Activated T-cell treated with anti-CD3 and anti-CD28 coated beads for 24 hours (primary cell): ENCODE results near the gene MRPL44.
A peak's percentile ranks its signal among the peaks of the same experiment; 100 is the strongest.
"Not testable (repeated sequence)": the region's sequence is repeated elsewhere in the genome, so short reads cannot be mapped to it uniquely, and the experiment has no call there.

ENCODE experiments used
- DNase-seq: peaks from one replicate; pipeline ENCODE4 v3.0.0-alpha.2; 2020; ENCODE audit warnings: low read depth

MRPL44 gene

DNA sequence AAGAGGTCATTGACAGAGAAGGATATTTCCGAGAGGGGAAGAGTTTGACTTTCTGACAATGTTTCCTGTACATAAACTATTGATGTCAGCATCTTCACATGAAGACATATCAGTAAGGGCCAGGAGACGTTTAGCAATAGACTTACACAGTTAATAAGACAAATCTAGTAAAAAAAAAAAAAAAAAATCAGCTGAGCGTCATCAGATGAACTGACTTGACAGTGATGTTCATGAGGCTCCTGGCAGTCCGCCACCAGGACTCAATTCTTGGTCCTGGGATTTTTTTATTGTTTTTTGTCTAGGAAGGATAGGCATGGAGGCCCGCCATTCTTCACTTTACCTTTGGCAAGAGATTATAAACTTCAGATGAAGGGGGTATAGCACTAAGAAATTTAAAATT lies 14.5 kb downstream of the MRPL44 start:
- DNase-seq = no peak

DNA sequence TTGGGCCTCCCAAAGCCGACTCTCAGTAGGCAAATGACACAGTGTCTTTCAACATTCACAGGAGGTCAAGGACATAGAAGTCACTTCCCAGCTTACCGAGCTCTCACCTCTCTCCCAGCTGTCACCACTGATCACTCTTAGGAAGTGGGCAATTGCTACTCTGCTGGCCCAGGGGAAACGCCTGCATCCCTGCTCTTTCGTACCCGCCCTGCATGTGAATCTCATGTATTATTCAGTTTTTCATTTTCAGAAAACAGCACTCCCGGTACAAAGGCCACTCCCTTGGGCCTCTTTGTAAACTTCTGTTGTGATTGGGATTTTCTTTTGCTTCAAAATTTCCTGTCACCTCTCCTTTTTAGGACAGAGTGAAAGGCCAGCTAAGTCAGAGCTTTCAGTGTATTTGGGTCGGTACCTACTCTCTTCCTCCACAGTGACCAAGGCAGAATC lies 15.4 kb downstream of the MRPL44 start:
- no peak for DNase-seq

DNA sequence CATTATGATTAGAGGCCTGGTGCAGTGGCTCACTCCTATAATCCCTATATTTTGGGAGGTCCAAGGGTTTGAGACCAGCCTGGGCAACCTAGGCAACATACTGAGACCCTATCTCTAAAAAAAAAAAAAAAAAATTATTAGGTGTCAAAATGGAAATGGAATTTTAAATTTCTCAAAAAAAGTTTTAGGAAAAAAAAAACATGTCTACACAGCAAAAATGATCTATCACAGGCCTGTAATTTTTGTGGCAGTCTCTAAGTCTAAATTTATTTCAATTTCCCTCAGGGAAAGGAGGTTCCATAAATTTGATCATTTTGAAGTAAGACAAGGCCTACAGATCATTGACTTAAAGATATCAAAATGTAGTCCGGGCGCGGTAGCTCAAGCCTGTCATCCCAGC lies 16.3 kb downstream of the MRPL44 start:
- no peak for DNase-seq

DNA sequence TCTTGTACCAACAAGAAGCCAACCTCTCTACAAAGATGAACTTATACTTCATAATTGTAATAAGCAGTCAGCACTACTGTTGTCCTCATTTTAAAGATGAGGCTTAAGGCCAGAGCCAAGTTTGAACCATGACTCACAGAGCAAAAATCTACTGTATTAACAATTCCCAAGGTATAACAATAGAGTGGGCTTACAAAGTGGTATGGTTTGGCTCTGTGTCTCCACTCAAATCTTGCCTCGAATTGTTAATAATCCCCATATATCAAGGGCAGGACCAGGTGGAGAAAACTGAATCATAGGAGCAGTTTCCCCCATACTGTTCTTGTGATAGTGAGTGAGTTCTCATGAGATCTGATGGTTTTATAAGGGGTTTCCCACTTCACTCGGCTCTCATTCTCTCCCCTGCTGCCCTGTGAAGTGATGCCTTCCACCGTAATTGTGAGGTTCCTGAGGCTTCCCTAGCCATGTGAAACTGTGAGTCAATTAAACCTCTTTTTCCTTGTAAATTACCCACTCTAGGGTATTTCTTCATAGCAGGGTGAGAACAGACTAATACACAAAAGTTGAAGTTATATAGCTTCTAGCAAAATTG lies 19.5 kb downstream of the MRPL44 start:
- no peak for DNase-seq

DNA sequence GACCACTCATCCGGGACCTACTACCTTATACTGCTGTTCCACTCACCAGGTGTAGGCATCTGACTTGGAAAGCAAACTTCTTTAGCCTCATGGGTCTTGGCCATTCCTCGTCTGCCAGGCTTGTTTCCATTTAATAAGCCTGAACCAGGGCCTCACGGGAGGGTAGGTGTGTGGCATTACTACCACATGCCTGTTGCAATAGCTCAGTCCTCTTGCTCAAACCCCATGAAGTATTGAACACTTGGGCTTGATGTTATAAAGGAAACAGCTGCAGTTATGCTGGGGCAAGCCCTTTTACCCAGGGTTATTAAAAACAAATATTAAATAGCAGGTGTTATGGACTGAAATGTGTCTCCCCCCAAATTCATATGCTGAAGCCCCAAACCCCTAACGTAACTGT lies 21.2 kb downstream of the MRPL44 start:
- no peak for DNase-seq

DNA sequence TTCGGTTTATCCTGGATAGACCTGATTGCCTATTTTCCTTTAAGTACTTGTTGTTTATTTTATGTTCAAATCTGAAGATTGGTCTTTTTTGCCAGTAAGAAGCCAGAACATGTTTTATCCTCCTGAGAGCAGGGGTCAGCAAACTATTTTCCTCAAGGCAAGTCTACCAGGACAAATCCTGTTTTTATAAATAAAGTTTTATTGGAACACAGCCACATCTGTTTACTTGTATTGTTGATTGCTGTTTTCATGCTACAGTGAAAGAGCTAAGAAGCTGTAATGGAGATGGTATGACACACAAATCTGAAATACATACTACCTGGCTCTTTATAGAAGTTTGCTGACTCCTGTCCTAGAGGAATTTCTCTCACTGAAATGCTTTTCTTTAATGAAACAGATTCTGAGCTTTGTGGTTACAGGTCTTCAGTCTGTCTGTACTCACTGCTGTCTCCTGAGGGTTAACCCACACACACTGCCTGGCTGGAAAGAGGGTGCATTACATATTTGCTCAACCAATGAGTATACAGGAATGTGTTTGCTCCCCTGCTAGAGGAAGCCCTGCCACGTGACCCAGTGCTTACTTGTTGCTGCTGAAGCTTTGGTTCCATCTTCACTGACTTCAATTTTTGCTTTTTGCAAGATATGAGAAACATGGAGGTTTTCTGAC lies 22.6 kb downstream of the MRPL44 start:
- DNase-seq = no peak

DNA sequence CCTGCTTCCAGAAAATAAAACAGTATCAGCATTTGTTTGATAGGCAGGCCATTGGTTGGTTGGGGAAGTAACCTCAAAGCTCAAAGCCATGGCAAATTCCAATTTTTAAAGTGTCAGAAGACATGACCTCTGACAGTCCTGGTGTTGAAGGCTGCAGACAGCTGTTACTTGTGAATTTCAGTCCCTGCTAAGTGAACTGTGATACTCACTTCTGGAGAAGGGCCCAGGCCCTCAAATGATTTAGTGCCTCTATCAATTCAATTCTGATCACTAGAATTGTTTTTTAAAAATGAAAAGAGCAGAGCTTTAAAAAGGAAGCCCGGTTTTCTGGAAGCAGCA lies 23.1 kb downstream of the MRPL44 start:
- no peak for DNase-seq

DNA sequence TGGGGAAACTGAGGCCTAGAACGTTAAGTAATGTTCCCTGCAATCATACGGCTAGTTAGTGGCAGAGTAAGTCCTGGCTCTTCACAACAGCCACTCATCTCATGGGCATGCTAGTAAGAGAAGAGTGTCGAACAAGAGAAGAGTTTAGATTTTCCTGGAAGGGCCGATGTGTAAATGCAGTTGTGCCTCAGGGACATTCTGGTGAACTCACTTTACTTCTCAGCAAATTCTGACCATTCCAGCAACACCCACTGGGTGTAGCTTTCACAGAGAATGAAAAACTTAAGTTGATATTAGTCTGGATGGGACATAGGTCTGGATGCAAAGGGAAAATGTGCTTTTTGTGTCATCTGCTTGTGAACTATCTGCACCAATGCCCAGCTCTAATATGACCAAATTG lies 23.5 kb downstream of the MRPL44 start:
- DNase-seq = no peak

DNA sequence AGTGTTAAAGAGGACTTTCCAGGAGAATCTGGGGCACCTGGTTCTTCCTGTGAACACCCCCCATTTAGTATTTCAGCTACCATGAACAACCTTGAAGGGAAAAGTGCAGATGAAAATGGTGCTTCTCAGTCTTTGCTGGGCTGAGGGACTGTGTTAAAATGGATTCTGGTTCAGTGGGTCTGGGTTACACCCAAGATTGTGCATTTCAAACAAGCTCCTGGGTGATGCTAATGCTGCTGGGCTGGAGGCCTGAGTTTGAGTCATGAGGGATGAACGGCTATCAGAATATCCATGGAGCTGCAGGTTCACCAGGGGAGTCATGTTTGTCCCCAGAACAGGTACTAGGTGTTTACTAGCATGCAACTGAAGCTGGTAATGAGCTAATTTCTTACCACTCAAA lies 24.0 kb downstream of the MRPL44 start:
- no peak for DNase-seq

DNA sequence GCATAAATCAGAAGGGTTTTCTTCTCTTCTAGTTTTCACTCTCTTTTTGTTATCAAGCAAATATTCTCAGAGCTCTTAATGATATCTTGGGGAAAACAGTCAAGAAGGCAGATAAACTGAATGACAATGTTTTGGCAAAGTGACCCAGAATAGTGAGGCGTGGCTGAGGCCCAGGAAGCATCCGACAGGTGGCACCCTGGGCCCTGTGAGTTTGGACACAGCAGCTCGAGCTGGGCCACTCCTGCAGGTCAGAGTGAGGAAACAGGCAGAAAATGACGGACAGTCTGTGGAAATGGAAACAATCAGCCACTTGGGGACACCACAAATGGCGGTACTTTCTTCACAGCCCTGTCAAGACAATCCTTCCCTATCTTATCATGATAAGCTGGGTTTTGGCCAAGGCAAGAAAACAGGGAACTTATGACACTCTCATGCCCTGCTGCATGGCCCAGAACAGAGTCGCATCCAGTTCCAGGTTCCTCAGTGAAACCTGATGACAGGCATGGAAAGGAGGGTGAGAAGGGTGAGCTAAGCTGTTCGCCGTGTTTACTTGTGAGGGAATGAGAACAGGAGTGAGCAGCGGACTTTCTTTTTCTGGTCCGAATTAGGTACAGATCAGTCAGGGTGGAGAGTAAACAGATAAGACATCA lies 32.1 kb downstream of the MRPL44 start:
- DNase-seq = no peak

DNA sequence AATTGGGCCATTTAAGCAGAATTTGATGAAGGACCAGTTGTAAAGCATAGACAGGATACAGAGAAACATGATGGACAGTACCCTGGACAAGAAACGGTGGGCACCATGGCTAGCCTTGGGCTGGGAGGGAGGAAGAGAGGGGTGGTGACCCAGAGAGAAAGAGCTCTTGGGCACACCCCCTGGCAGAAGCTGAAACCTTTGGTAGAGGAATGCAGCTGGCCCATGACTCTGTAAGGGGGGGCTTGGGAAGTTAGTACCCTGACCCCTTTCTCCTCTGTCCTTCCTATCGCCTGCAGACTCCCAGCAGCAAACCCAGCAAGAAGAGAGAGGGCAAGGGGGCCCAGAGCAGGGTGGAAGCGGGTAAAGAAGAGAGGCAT lies 32.6 kb downstream of the MRPL44 start:
- DNase-seq = no peak

DNA sequence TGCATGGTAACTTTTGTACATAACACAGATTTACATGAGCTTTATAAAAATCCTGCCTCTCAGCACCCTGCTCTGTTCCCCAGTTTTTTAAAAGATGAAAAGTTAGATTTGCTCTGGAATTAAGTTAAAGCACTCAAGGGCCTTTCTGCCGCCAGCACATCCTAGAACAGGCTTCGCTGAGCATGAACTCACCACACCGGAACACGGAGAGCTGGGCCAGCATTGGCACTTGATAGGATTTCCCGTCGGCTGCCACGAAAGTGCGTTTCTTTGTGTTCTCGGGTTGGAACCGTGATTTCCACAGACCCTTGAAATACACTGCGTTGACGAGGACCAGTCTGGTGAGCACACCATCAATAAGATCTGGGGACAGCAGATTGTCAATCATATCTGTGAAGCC lies 34.3 kb downstream of the MRPL44 start:
- DNase-seq = no peak

DNA sequence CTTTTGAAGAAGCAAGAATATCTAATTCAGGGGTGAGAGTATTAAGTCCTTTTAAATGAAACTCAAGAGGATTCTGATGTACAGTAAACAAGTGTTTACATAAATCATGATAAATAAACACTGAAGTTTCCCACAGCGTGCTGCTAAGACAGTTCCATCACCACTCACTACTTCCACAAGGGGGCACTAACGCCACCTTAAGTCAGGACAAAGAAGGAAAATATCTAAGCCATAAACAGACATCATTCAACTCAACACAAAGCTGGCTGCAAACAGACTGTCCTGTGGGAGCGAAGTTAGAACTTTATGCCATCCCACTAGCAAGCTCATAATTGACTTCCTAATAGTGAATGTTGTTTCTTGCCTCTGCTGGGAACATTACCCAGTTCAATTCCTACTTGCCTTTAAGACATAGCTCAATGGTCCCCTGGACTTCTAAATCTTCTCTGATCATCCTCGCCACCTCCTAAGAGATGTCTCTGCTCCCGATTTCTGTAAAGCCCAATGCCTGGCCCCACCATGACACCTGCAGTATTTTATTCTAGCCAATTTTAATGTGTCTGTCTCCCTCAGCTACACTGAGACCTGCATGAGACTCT lies 36.5 kb downstream of the MRPL44 start:
- peak; percentile 60 for DNase-seq

DNA sequence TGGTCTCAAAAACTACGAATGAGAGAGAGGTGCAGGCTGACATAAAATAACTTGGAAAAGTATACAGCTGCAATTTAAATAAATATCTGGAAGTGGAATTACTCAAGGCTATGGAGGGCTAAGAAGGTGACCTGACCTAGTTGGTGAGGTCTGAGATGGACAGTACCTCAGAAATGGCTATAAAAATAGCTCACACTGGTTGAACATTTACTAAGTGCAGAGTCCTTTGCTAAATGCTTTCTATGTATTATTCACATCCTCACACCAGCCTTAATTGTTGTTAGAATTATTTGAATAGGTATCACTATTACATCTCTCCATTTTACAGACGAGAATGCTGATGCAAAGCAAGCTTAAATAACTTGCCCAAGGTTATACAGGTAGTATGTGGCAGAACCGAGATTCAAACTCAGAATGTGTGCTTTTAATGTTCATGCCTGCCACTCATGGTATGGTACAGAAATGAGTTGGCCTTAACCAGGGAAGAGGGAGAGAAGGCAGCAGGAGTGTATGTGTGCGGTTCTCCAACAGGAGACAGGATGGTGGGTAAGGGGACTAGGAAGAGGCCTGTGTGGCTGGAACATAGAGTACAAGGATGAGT lies 37.4 kb downstream of the MRPL44 start:
- no peak for DNase-seq

DNA sequence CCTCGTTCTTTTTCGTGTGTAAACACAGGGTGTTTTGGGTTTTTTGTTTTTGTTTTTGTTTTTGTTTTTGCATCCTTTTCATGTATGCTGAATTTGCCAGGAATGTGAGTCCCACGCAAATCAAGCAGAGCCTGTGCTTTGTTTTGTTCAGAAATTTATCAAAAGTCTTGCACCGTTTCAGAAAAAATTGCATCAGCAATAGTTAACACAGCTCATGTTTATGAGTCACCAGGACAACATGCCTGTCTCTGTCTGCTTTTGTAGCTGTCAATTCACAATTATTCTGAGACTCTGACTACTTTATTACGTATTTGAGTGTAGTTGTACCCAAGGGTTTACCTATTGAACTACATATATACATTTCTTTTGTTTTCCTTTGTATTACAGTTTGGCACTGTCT lies 38.3 kb downstream of the MRPL44 start:
- DNase-seq = no peak

DNA sequence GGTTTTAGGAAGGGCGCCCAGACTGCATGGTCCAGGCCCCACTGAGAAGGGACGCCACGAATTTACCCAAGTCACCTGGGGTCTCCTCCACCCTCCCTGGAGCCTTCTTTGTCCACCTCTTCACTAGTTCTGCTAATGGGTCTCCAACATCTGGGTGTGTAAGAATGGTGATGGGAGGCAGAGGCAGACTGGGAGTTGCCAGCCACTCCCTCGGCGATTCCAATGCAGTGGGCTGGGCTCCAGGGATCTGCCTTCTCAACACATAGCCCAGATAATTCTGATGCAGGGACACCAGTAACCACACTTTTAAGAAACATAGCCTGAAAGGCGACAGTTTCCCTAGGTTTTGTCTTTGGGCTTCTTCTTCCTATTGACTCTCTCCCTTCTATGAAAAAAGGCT lies 39.1 kb downstream of the MRPL44 start:
- DNase-seq = no peak

DNA sequence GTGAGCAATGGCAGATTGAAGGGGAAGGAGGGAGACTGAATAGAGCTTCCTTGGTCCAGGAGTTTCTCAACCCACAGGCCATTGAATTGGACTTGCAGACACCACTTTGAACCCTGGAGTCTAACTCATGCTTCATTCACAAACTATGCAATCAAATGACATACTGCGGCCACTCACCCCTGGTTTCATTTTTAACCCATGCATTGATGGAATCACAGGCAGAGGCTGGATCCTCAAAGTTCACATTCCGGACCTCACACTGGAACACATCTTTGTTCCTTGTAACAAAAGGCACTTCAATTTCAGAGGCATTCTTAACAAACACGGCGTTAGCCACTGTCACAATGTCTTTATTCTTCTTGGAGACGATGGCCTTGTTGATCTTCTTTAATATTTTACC lies 40.7 kb downstream of the MRPL44 start:
- DNase-seq = no peak

DNA sequence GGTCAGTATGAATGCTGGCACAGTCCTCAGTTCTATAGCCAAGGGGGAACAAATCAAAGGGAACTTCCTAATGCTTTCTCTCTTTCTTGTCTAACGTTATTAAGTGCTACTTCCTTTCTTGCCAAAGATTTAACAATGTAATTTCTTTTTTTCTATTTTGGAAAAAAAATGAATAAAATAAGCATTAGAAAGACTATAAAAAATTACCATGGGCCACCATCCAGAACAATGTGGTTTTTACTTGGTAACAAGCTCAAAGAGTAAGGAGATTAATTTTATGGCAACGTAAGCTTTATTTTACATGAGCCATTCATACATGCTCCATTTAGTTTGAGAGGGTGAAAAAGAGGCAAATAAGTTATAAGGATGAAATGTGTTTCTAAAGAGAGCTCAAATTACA lies 41.7 kb downstream of the MRPL44 start:
- no peak for DNase-seq

DNA sequence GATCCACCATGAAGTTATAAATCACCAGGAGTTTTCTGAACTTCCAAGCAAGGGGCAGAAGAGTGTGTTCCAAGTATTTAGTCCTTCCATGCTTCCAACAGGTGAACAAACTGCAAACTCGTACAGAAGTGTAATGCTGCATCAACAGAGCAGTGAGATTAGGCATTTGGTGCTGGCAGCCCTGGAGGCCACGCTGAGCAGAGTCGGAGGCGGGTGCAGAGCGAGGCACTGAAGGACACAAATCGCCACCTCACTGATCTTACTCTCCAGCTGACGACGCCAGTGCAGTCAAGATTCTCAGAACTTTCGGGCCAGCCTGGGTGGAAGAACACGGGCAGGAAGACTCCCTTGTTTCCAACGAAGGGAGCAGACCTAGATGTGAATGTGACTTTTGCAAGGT lies 42.6 kb downstream of the MRPL44 start:
- no peak for DNase-seq

DNA sequence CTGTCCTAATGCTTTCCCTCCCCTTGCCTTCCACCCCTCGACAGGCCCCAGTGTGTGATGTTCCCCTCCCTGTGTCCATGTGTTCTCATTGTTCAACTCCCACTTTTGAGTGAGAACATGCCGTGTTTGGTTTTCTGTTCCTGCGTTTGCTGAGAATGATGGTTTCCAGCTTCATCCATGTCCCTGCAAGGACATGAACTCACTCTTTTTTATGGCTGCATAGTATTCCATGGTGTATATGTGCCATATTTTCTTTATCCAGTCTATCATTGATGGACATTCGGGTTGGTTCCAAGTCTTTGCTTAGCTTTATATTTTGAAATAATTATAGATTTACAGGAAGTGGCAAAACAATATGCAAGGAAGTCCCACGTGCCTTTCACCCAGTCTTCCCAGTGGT lies 43.4 kb downstream of the MRPL44 start:
- DNase-seq = not testable (repeated sequence)

DNA sequence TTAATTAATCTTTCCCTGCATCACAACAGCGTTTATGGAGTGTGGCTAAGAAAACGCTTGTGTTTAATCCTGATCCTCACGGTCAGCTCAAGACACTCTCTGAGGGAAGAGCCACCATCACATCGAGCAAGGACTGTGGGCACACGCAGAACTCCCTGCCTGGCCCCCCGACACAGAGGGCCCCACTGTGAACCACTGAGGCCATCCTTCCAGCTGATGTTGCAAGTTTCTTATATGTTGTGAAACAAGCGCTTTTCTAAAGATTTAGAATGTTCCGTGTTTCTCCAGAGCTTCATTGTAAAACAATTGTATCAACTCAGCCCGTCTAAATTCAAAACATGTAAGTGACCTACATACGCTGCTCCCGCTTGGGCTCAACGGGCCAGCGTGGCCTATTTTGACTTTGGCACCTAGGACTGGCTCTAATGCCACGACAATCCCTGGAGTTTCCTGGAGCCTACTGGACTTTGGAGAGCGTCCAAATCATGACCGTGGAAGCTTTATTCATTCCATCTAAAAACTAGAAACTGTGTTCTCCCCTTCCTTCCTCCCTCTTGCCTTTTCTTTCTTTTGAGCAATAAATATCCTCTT lies 46.9 kb downstream of the MRPL44 start:
- DNase-seq = no peak

DNA sequence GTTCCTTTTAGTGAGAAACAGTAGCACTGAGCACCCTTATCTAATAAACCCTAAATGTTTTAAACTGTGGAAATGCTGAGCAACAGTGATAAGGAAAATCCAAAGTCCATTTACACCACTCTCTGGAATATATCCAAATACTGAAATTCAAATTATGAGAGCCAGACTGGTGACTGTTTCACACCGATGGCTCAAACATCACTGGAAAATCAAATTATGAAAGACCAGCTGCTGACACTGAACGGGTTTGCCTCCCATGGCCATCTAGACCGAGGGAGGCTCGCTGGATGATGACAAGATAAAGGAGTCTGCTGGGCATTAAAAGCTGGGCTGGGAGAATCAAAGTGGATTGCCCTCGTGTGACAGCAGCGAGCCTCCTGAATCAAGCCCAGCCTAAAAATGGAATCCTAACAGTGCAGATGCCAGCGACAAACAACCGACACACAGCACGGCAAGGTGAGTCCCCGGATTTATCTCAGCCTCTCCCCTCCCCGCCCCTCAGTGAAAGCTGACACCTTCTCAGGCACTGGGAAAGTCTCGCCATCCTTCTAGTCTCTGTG lies 51.5 kb downstream of the MRPL44 start:
- no peak for DNase-seq
